HepG2 (cell line): ENCODE results near the gene RBP4. TPM values are rescaled to one million over a fixed set of nuclear protein-coding genes. Genes with fewer than 3 reads are reported as not detected.

Experiments used
- CREM ChIP-seq, 2 experiments: sonication (generic) in 1 of 2; formaldehyde crosslinking in 1 of 2; IDR thresholded peaks; 2 replicates each; pipeline versions ENCODE4 v1.4.0 to v1.6.1; 2016 to 2020; ENCODE audit warnings: antibody characterized with exemption in 1 of 2, mild to moderate bottlenecking in 1 of 2, missing genetic modification reagents in 1 of 2
- IRX3 ChIP-seq: sonication (generic); formaldehyde crosslinking; IDR thresholded peaks from 2 replicates; pipeline ENCODE4 v1.8.1; 2023; ENCODE audit warnings: mild to moderate bottlenecking, low read depth, missing genetic modification reagents, borderline replicate concordance
- NFAT5 ChIP-seq: sonication (generic); formaldehyde crosslinking; IDR thresholded peaks from 2 replicates; pipeline ENCODE4 v1.4.0; 2020; ENCODE audit warnings: missing genetic modification reagents
- ZNF142 ChIP-seq: sonication (generic); formaldehyde crosslinking; IDR thresholded peaks from 2 replicates; pipeline ENCODE4 v1.4.0; 2020; ENCODE audit warnings: missing genetic modification reagents
- ZNF326 ChIP-seq: sonication (generic); formaldehyde crosslinking; IDR thresholded peaks from 2 replicates; pipeline ENCODE4 v1.4.0; 2020; ENCODE audit warnings: missing genetic modification reagents, borderline replicate concordance
- ZNF784 ChIP-seq: sonication (generic); formaldehyde crosslinking; IDR thresholded peaks from 2 replicates; pipeline ENCODE4 v1.5.1; 2020; ENCODE audit warnings: missing genetic modification reagents, mild to moderate bottlenecking, borderline replicate concordance
- ZSCAN29 ChIP-seq: sonication (generic); formaldehyde crosslinking; conservative IDR thresholded peaks from 2 replicates; pipeline ENCODE4 v1.4.0; 2020; ENCODE audit warnings: mild to moderate bottlenecking, missing genetic modification reagents
- polyA plus RNA-seq, 8 experiments: library from polyadenylated mRNA; depleted of rRNA in 3 of 8; stranded (reverse) in 7 of 8; unstranded in 1 of 8; fragments of >200 nt; fragmentation: Illumina TruSeq in 4 of 8; extraction: Trizol in 4 of 8; gene quantifications; 2 replicates each; pipeline versions ENCODE4 v1.2.1 to v1.2.3, GENCODE V29; 2011 to 2016; ENCODE audit warnings: low read depth in 4 of 8, missing spikeins in 1 of 8, mixed read lengths in 1 of 8; ENCODE audit not compliant: insufficient read depth in 1 of 8
- total RNA-seq, 5 experiments: library from RNA; depleted of rRNA; stranded (reverse); fragments of >200 nt; fragmentation: Illumina TruSeq; extraction: Trizol; gene quantifications; 2 replicates each; pipeline ENCODE4 v1.2.3, GENCODE V29; 2016; ENCODE audit warnings: low read depth in 1 of 5
- TF ChIP-seq, protein P1 (sequence below): sonication (generic); formaldehyde crosslinking; IDR thresholded peaks from 2 replicates; pipeline ENCODE4 v1.5.0; 2020; ENCODE audit warnings: mild to moderate bottlenecking, missing genetic modification reagents
- TF ChIP-seq, protein P2 (sequence below): sonication (generic); formaldehyde crosslinking; IDR thresholded peaks from 2 replicates; pipeline ENCODE4 v1.8.1; 2022; ENCODE audit warnings: low read depth, mild to moderate bottlenecking, missing genetic modification reagents

The RBP4 gene
- total and polyA plus RNA-seq, 2 of the 13 experiments (the other 11 are each of a cell fraction or from before 2014, with no cell fraction given) = 642 to 931 TPM

DNA sequence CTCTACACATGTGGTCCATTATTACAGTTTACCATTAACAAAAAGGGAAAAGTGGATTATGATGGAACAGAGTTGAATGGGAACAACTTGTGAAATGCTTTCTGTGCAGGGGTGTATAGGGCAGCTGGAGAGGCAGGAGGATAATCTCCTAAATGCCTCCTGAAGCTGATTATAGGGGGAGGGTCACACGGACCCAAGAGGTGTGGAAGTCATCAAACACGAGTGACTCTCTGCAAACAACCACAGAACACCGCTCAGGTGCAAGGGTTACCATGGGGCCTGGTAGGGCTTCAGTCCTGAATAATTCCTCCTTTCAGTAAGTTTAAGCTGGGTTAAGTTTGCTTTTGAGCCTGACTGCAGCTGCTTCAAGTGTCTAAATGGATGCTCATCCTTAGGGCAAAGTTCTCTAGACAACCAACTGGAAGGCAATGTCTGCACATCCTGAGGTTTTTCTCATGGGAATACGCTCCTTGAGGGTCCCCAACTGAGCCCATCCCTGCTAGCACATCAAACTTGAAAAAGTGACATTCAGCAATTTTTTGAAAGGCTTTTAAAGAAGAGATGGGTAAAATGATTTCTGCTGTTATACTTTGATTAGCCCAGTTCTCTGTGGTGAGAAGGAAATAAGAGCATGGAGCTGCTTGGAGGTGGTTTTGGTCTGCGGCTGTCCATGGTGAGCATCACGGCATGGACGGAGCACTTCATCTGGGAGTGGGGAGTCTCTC lies 13.2 kb upstream of the RBP4 start (continued):
- TF ChIP-seq, protein P1, sequence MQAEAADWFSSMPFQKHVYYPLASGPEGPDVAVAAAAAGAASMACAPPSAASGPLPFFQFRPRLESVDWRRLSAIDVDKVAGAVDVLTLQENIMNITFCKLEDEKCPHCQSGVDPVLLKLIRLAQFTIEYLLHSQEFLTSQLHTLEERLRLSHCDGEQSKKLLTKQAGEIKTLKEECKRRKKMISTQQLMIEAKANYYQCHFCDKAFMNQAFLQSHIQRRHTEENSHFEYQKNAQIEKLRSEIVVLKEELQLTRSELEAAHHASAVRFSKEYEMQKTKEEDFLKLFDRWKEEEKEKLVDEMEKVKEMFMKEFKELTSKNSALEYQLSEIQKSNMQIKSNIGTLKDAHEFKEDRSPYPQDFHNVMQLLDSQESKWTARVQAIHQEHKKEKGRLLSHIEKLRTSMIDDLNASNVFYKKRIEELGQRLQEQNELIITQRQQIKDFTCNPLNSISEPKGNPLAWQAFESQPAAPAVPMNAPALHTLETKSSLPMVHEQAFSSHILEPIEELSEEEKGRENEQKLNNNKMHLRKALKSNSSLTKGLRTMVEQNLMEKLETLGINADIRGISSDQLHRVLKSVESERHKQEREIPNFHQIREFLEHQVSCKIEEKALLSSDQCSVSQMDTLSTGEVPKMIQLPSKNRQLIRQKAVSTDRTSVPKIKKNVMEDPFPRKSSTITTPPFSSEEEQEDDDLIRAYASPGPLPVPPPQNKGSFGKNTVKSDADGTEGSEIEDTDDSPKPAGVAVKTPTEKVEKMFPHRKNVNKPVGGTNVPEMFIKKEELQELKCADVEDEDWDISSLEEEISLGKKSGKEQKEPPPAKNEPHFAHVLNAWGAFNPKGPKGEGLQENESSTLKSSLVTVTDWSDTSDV = no peak
- TF ChIP-seq ZNF142 (CRISPR knock-in tag) = no peak
- TF ChIP-seq IRX3 (CRISPR knock-in tag) = no peak
- TF ChIP-seq, protein P2, sequence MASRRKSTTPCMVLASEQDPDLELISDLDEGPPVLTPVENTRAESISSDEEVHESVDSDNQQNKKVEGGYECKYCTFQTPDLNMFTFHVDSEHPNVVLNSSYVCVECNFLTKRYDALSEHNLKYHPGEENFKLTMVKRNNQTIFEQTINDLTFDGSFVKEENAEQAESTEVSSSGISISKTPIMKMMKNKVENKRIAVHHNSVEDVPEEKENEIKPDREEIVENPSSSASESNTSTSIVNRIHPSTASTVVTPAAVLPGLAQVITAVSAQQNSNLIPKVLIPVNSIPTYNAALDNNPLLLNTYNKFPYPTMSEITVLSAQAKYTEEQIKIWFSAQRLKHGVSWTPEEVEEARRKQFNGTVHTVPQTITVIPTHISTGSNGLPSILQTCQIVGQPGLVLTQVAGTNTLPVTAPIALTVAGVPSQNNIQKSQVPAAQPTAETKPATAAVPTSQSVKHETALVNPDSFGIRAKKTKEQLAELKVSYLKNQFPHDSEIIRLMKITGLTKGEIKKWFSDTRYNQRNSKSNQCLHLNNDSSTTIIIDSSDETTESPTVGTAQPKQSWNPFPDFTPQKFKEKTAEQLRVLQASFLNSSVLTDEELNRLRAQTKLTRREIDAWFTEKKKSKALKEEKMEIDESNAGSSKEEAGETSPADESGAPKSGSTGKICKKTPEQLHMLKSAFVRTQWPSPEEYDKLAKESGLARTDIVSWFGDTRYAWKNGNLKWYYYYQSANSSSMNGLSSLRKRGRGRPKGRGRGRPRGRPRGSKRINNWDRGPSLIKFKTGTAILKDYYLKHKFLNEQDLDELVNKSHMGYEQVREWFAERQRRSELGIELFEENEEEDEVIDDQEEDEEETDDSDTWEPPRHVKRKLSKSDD (CRISPR knock-in tag) = no peak
- no peak for TF ChIP-seq ZSCAN29 (CRISPR knock-in tag)
- TF ChIP-seq CREM (IDR thresholded peaks at IDR 0.05) = peak; percentile 25; the same call in 1 of the 2 replicates
- TF ChIP-seq CREM (CRISPR knock-in tag; IDR thresholded peaks at IDR 0.05) = no peak
- TF ChIP-seq ZNF326 = no peak
- no peak for TF ChIP-seq NFAT5 (CRISPR knock-in tag)
- TF ChIP-seq ZNF784 (CRISPR knock-in tag) = no peak
